Neural cell (in vitro differentiated cells): Measurements from ENCODE around the gene AGPAT1. TPM values are rescaled to one million over a fixed set of nuclear protein-coding genes. Genes with fewer than 3 reads are reported as not detected.

Experiments used
- H2AFZ ChIP-seq: fragments of 200-600, 300-800 bp; sonication (generic), shearing (Covaris generic); 2 replicates; pipeline ENCODE4 v1.6.0; 2014; ENCODE audit warnings: low read depth, mild to moderate bottlenecking, antibody characterized with exemption, low read length, moderate library complexity
- H3F3A ChIP-seq: fragments of 200-600 bp; shearing (Covaris generic); 2 replicates; pipeline ENCODE4 v1.6.1; 2016; ENCODE audit warnings: mild to moderate bottlenecking, moderate library complexity, mixed read lengths, antibody characterized with exemption, low read length; ENCODE audit not compliant: insufficient read depth, poor library complexity, severe bottlenecking
- H3K27ac ChIP-seq: fragments of 200-600, 300-800 bp; sonication (generic), shearing (Covaris generic); 2 replicates; pipeline ENCODE4 v1.5.1; 2014; ENCODE audit warnings: mild to moderate bottlenecking, low read length, moderate library complexity
- H3K27me3 ChIP-seq: fragments of 300-800, 200-600 bp; sonication (generic), shearing (Covaris generic); 2 replicates; pipeline ENCODE4 v1.6.0; 2014; ENCODE audit warnings: mild to moderate bottlenecking, low read depth, low read length, moderate library complexity; ENCODE audit not compliant: insufficient read depth
- H3K36me3 ChIP-seq: fragments of 300-800, 200-600 bp; sonication (generic), shearing (Covaris generic); 2 replicates; pipeline ENCODE4 v1.5.1; 2014; ENCODE audit warnings: mild to moderate bottlenecking, antibody characterized with exemption, low read length, moderate library complexity; ENCODE audit not compliant: insufficient read depth
- H3K4me2 ChIP-seq: fragments of 300-800, 200-600 bp; sonication (generic), shearing (Covaris generic); 2 replicates; pipeline ENCODE4 v1.6.0; 2014; ENCODE audit warnings: mild to moderate bottlenecking, low read length
- H3K4me3 ChIP-seq: fragments of 300-800, 200-600 bp; sonication (generic), shearing (Covaris generic); 2 replicates; pipeline ENCODE4 v1.5.1; 2014; ENCODE audit warnings: mild to moderate bottlenecking, low read length, moderate library complexity
- H3K79me2 ChIP-seq: fragments of 200-600 bp; shearing (Covaris generic); replicated peaks from 2 replicates; pipeline ENCODE4 v1.6.0; 2014; ENCODE audit warnings: mild to moderate bottlenecking, low read length, moderate library complexity; ENCODE audit not compliant: insufficient read depth
- H3K9ac ChIP-seq: fragments of 300-800, 200-600 bp; sonication (generic), shearing (Covaris generic); 2 replicates; pipeline ENCODE4 v1.6.1; 2016; ENCODE audit warnings: mild to moderate bottlenecking, low read length, mixed read lengths
- H3K9me2 ChIP-seq: fragments of 200-600 bp; shearing (Covaris generic); 2 replicates; pipeline ENCODE4 v1.6.1; 2016; ENCODE audit warnings: mild to moderate bottlenecking, low read length, mixed read lengths; ENCODE audit not compliant: insufficient read depth
- H3K9me3 ChIP-seq: fragments of 200-600, 300-800 bp; sonication (generic), shearing (Covaris generic); 2 replicates; pipeline ENCODE4 v1.6.1; 2016; ENCODE audit warnings: mild to moderate bottlenecking, mixed run types, low read length, moderate library complexity, mixed read lengths
- H4K20me1 ChIP-seq: fragments of 200-600 bp; shearing (Covaris generic); 2 replicates; pipeline ENCODE4 v1.6.1; 2016; ENCODE audit warnings: mild to moderate bottlenecking, mixed run types; ENCODE audit not compliant: insufficient read depth
- EP300 ChIP-seq: fragments of 450-650 bp; conservative IDR thresholded peaks from 2 replicates; pipeline ENCODE4 v1.6.1; 2014; ENCODE audit warnings: antibody characterized with exemption, mild to moderate bottlenecking, moderate library complexity; ENCODE audit not compliant: poor library complexity, severe bottlenecking
- EZH2 ChIP-seq: fragments of 200-600, 300-800 bp; shearing (Covaris generic), sonication (generic); IDR thresholded peaks from 2 replicates; pipeline ENCODE4 v1.6.1; 2014; ENCODE audit warnings: antibody characterized with exemption, low read length, borderline replicate concordance, mild to moderate bottlenecking; ENCODE audit not compliant: insufficient read depth, poor library complexity, severe bottlenecking
- MXI1 ChIP-seq: fragments of 450-650 bp; conservative IDR thresholded peaks from 2 replicates; pipeline ENCODE4 v1.6.1; 2014; ENCODE audit warnings: antibody characterized with exemption, mild to moderate bottlenecking; ENCODE audit not compliant: poor library complexity, severe bottlenecking
- POLR2AphosphoS5 ChIP-seq: IDR thresholded peaks from 2 replicates; pipeline ENCODE4 v1.6.1; 2012
- RAD21 ChIP-seq: fragments of 450-650 bp; conservative IDR thresholded peaks from 2 replicates; pipeline ENCODE4 v1.6.1; 2014; ENCODE audit warnings: antibody characterized with exemption, mild to moderate bottlenecking, moderate library complexity
- SMC3 ChIP-seq: fragments of 450-650 bp; conservative IDR thresholded peaks from 2 replicates; pipeline ENCODE4 v1.6.1; 2014; ENCODE audit warnings: antibody characterized with exemption, mild to moderate bottlenecking, moderate library complexity; ENCODE audit not compliant: poor library complexity
- TAF1 ChIP-seq: IDR thresholded peaks from 2 replicates; pipeline ENCODE4 v1.6.1; 2012; ENCODE audit warnings: low read depth
- polyA minus RNA-seq: library from RNA; depleted of rRNA, polyadenylated mRNA; stranded (reverse); fragments of >200 nt; gene quantifications from 2 replicates; pipeline ENCODE4 v1.2.3, GENCODE V29; 2014
- polyA plus RNA-seq: library from polyadenylated mRNA; depleted of rRNA; stranded (reverse); fragments of >200 nt; gene quantifications from 2 replicates; pipeline ENCODE4 v1.2.3, GENCODE V29; 2014
- TF ChIP-seq, protein P1 (sequence below): IDR thresholded peaks from 2 replicates; pipeline ENCODE4 v1.6.1; 2012; ENCODE audit warnings: borderline replicate concordance
- TF ChIP-seq, protein P2 (sequence below): fragments of 450-650 bp; IDR thresholded peaks from 2 replicates; pipeline ENCODE4 v1.5.1; 2014; ENCODE audit warnings: antibody characterized with exemption, mild to moderate bottlenecking, moderate library complexity; ENCODE audit not compliant: poor library complexity, severe bottlenecking

AGPAT1 gene
- polyA plus RNA-seq, result 24.7 and 28.4 TPM in 2 replicates
- 25.1 and 29.4 TPM in 2 replicates for polyA minus RNA-seq

DNA sequence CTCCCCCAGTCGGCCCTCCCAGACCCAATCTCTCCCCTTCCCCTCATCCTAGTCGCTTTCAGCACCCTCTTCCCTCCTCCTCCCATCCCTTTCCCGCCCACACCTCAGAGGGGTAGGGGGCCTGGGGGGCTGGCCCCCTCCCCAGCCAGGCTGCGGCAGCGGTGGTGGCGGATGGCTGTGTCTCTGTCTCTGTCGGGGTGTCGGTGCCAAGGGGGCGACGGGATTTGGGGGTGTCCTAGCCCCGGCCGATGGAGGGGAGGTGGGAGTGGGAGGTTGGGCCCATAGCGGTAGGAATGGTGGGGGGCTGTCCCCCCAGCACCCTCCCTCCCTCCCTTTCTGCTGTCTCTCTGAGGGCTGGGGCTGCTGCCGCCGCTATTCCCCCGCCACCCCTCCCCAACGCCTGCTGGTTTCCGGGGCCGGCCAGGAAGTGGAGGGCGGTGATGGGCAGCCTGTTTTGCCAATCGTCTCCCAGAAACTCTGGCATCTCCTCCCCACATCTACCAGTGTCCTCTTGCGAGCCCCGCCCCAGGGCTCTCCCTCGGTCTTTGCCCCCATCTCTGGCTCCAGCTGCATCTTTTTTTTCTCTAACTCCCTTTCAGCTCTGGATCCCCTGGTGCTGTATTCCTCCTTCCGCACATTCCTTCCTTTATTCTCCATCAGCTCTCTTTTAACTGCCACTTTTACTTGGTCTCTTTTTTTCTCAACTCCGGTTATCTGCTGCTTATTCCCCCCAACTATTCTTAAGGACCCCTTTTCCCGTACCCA lies at the start of gene AGPAT1:
AGPAT1 (minus strand) TSS at position 374 of the 765 bp plus-strand sequence. CDS start 4,588 bp downstream, outside the sequence.
- peak within 1 kb of the TSS; percentile 97 for H3K27ac ChIP-seq
- H3K79me2 ChIP-seq, result peaks cover 51% of the 10 kb centered on the region
- H2AFZ ChIP-seq, result peak within 1 kb of the TSS; percentile 69
- H3F3A ChIP-seq, result peaks cover 4% of the 10 kb centered on the region
- no peaks in the 10 kb centered on the region for H3K36me3 ChIP-seq
- H3K27me3 ChIP-seq, result no peaks in the 10 kb centered on the region
- no peaks in the 10 kb centered on the region for H3K9me2 ChIP-seq
- H3K9me3 ChIP-seq, result no peaks in the 10 kb centered on the region
- peak within 1 kb of the TSS; percentile 99 for H3K9ac ChIP-seq
- TF ChIP-seq RAD21, result no peak
- TF ChIP-seq EZH2, result no peak
- TF ChIP-seq TAF1, result peak; percentile 83
- TF ChIP-seq SMC3, result peak; percentile 27
- TF ChIP-seq, protein P1, sequence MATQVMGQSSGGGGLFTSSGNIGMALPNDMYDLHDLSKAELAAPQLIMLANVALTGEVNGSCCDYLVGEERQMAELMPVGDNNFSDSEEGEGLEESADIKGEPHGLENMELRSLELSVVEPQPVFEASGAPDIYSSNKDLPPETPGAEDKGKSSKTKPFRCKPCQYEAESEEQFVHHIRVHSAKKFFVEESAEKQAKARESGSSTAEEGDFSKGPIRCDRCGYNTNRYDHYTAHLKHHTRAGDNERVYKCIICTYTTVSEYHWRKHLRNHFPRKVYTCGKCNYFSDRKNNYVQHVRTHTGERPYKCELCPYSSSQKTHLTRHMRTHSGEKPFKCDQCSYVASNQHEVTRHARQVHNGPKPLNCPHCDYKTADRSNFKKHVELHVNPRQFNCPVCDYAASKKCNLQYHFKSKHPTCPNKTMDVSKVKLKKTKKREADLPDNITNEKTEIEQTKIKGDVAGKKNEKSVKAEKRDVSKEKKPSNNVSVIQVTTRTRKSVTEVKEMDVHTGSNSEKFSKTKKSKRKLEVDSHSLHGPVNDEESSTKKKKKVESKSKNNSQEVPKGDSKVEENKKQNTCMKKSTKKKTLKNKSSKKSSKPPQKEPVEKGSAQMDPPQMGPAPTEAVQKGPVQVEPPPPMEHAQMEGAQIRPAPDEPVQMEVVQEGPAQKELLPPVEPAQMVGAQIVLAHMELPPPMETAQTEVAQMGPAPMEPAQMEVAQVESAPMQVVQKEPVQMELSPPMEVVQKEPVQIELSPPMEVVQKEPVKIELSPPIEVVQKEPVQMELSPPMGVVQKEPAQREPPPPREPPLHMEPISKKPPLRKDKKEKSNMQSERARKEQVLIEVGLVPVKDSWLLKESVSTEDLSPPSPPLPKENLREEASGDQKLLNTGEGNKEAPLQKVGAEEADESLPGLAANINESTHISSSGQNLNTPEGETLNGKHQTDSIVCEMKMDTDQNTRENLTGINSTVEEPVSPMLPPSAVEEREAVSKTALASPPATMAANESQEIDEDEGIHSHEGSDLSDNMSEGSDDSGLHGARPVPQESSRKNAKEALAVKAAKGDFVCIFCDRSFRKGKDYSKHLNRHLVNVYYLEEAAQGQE, result no peak
- TF ChIP-seq, protein P2, sequence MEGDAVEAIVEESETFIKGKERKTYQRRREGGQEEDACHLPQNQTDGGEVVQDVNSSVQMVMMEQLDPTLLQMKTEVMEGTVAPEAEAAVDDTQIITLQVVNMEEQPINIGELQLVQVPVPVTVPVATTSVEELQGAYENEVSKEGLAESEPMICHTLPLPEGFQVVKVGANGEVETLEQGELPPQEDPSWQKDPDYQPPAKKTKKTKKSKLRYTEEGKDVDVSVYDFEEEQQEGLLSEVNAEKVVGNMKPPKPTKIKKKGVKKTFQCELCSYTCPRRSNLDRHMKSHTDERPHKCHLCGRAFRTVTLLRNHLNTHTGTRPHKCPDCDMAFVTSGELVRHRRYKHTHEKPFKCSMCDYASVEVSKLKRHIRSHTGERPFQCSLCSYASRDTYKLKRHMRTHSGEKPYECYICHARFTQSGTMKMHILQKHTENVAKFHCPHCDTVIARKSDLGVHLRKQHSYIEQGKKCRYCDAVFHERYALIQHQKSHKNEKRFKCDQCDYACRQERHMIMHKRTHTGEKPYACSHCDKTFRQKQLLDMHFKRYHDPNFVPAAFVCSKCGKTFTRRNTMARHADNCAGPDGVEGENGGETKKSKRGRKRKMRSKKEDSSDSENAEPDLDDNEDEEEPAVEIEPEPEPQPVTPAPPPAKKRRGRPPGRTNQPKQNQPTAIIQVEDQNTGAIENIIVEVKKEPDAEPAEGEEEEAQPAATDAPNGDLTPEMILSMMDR, result no peak
- TF ChIP-seq POLR2AphosphoS5, result peak; percentile 89
- no peak for TF ChIP-seq EP300
- TF ChIP-seq MXI1, result peak; percentile 30
- H3K4me3 ChIP-seq, result peak within 1 kb of the TSS; percentile 91
- peak within 1 kb of the TSS; percentile 90 for H3K4me2 ChIP-seq
- no peaks in the 10 kb centered on the region for H4K20me1 ChIP-seq

- Histone ChIP-seq H3K4me3 (no peak overlapping the region), H3K27me3 (no peaks in the 10 kb centered on the region), H3K4me2 (no peak overlapping the region), H3K9ac (no peak overlapping the region), H3K36me3 (no peaks in the 10 kb centered on the region), H3K27ac (no peak overlapping the region), H3F3A (no peaks in the 10 kb centered on the region), H3K79me2 (no peaks in the 10 kb centered on the region), H4K20me1 (no peaks in the 10 kb centered on the region), H2AFZ (no peak overlapping the region), H3K9me2 (no peaks in the 10 kb centered on the region), H3K9me3 (no peaks in the 10 kb centered on the region)
- TF ChIP-seq POLR2AphosphoS5, result no peak
- TF ChIP-seq, protein P1, result no peak
- TF ChIP-seq SMC3, result no peak
Observed at GRCh38 chr6:32224696-32225095, 48.8 kb upstream of the AGPAT1 start.
